Measurements from ENCODE around the gene SNORC.

DNA sequence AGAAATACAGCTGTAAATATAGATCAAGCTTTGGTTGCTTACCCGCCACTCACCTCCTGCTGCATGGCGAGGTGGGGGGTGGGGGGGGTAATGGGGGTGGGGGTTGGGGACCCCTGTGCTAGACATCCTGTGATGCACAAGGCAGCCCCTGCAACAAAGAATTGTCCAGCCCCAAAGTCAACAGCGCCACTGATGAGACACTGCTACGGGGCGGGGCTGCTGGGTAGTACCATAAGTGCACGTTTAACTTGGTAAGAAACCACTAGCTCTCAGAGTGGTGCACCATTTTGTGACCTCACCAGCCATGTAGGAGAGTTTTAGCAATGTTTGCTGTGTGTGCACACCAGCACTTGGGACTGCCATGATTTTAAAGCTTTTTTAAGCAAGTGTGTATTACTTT lies 40.3 kb downstream of the SNORC start:
- no peak for TF ChIP-seq JUN (CRISPR knock-in tag; IDR thresholded peaks at IDR 0.05)
- TF ChIP-seq CTCF (IDR thresholded peaks at IDR 0.05): no peak
